ENCODE data around the gene MRLN.

Gene MRLN

DNA sequence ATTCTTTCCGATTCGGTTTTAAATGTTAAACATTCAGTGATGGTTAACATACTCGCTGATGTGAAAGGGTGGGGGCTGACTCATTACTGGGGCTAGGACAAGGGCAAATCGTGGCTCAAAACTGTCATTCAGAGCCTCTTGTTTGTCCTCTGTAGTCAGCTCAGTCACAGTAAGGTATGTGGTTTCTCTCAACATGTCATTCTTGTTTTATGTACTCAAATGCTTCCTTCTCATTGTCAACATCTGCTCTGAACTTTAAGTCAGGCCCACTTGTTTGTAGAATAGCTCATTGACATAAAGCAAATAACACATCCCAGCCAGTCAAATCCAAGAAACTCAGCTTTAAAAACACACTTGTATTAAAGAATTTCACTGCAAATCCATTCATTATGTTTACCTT is 50.9 kb downstream of the MRLN start:
- FAIRE-seq: no peak

DNA sequence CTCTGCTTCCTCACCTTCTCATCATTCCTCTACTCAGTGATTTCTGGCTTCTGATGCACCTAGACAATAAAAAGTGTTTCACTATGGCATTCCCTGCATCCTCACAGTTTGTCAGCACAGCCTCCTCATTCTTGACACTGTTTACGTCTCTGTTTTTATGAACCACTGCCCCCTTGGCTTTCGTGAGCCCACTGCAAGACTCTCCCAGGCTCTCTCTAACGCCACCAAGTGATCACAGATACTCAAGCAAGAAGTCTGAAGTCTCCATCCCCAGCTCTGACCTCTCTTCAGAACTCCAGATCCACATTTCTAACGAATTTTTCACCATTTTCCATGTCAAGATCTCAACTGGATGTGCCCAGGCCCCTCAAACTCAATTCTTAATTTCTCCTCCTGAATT is 52.5 kb downstream of the MRLN start:
- no peak for FAIRE-seq

GRCh38 chr10:59698326-59698725 is 54.9 kb downstream of the MRLN start:
- no peak for FAIRE-seq

DNA sequence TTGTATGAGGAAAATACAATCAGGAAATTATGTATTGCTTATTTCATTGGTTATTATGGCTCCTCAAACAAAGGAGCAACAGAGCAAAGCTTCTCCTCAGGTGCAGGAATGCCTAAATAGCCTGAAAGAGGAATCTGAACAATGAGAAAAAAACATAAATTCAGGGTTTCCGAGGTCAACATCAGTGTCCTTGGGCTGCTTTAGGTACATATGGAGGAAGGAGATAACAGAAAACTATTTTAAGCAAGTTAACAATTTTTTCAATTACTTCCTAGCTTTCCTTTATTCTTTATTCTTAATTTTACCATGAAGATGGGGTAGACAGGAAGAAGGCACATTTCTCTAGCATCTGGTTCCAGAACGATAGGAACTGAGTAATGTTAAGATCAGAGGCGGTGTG is 57.6 kb downstream of the MRLN start:
- no peak for FAIRE-seq

DNA sequence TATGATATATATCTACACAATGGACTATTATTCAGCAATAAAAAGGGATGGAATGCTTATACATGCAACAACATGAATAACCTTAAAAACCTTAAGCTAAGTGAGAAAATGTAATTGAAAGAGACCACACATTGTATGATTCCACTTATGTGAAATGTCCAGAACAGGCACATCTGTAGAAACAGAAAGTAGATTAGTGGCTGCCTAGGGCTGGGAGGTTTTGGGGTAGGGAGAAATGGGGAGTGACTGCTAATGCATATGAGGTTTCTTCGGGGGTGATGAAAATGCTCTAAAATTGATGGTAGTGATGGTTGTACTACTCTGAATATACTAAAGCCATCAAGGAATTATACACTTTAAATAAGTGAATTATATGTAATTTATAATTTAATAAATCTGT is 58.3 kb downstream of the MRLN start:
- FAIRE-seq: no peak

- FAIRE-seq: no peak
Measured at GRCh38 chr10:59692113-59692512, 61.1 kb downstream of the MRLN start.

DNA sequence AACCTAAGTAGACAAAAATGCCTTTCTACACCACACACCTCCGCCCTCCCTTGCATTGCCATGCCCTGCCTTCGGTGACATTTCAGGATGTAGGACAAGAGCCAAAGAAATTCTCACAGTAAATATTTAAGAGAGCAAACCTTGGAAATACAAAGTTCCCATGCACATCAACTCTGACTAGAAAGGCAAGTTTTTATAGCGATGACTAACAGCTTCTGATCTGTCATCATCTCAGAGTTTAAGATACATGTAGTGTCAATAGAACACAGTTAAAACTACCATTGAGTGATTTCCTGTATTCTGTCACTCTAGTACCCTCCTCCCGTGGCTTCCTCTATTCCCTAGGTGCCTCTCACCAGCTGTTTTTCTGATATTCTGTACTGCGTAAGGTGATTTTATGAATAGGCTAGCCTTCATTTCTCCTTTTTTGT is 64.3 kb downstream of the MRLN start:
- FAIRE-seq: peak; percentile 21

- FAIRE-seq: no peak
Measured at GRCh38 chr10:59687657-59688056, 65.6 kb downstream of the MRLN start.
